Raji (cell line): ENCODE results near the gene KCTD16.

Source experiments
- POLR2A ChIP-seq: IDR thresholded peaks from 2 replicates; pipeline ENCODE4 v1.6.1; 2011; ENCODE audit warnings: low read depth, low read length, control low read depth; ENCODE audit not compliant: insufficient read depth

Gene KCTD16

DNA sequence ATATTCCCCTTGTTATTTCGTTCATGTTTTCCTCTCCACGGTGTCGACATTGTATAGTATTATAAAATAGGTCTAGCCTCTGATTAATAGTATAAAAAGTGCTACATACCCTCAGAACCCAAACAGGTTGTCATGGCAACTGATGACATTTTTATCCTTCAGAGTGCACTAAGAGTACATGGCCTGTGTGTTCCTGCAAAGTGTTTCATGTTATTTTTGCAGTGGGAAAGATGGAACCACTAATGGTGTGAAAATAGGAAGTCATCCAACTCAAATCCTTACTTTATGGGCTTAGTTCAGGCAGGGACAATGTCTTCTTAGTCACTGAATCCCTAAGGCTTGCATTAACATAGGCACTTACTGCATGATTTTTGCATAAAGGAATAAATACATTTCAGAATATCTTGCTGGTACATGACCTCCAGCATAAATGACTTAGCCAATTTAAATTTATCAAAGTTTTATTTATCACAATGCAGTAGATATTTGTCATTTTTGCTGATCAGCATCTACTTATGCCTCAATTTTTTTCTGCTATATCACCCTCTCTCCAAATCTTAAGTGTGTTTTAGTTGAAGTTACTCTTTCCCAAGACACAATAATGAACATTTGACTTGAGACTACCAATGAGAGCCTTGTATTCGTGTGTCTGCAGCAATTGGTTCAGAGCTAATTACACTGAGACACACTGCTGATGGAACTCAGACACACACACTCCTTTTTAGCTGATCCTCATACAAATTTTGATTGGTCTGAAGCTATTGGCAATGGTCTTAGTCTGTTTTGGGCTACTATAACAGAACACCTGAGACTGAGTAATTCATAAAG lies 243.7 kb downstream of the KCTD16 start:
- TF ChIP-seq POLR2A, result no peak

- TF ChIP-seq POLR2A, result no peak
Observed at GRCh38 chr5:144416196-144416595, 245.5 kb downstream of the KCTD16 start.

- TF ChIP-seq POLR2A, result no peak
Observed at GRCh38 chr5:144418719-144419118, 248.0 kb downstream of the KCTD16 start.

DNA sequence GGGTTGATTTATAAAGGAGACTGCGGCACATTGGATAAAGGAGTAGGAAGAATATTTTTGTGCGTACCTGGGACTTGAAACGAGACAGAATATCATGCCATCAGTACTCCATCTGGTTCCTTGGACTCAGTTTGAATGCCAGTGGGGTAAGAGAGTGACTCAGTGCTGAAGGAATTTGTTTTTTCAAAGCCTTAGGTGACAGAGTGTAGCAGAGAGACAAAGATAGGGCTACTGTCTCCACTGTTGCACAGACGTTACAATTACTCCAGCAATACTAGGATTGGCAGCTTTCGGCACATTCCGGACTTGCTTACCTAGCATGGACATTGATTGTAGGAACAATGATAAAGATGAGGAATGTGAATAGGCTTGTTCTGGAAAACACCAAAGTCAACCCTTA lies 250.7 kb downstream of the KCTD16 start:
- TF ChIP-seq POLR2A, result no peak

GRCh38 chr5:144422018-144422727 lies 251.5 kb downstream of the KCTD16 start:
- TF ChIP-seq POLR2A, result no peak

- no peak for TF ChIP-seq POLR2A
Observed at GRCh38 chr5:144427866-144428265, 257.2 kb downstream of the KCTD16 start.

GRCh38 chr5:144428326-144428725 lies 257.7 kb downstream of the KCTD16 start:
- no peak for TF ChIP-seq POLR2A

- no peak for TF ChIP-seq POLR2A
Observed at GRCh38 chr5:144429405-144429804, 258.7 kb downstream of the KCTD16 start.

GRCh38 chr5:144429905-144430304 lies 259.2 kb downstream of the KCTD16 start:
- TF ChIP-seq POLR2A, result no peak

GRCh38 chr5:144433140-144433822 lies 262.6 kb downstream of the KCTD16 start:
- TF ChIP-seq POLR2A, result no peak

GRCh38 chr5:144433893-144434292 lies 263.2 kb downstream of the KCTD16 start:
- TF ChIP-seq POLR2A, result no peak

GRCh38 chr5:144436007-144436406 lies 265.3 kb downstream of the KCTD16 start:
- no peak for TF ChIP-seq POLR2A

GRCh38 chr5:144438237-144438636 lies 267.6 kb downstream of the KCTD16 start:
- TF ChIP-seq POLR2A, result no peak

- no peak for TF ChIP-seq POLR2A
Observed at GRCh38 chr5:144448457-144448856, 277.8 kb downstream of the KCTD16 start.

DNA sequence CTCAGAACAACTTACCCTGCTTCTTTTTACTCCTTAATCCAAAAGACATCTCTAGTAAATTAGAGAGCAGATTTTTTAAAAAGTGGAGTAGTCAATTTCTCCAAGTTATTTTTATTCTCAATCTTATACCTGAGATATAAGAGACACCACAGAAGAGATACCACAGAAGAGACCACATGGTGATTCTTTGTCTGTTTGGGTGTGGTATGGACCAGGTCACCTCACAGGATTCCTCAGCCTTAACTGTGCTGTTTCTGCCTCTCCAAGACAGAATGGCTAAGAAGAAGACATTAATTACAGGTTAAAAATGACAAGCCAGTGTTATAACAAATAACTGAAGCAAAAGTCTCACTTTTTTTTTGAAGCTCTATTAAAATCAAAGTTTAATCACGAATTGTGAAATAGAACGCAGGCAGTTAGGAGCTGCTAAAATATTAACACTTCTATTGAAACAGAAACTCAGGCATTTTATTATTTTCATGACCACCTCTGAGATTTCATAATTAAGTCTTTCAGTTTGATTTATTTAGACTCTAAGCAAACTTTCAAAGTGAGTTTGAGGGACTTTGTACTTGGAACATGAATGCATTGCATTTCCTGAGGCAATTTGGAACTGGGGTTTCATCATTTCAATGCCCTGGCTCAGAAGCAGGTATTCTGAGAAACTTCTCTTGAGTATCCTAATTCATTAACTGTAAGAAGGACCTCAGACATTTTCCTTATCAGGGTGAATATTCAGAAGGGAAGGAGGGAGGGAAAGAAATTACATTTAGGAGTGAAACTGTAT lies 280.7 kb downstream of the KCTD16 start:
- no peak for TF ChIP-seq POLR2A

DNA sequence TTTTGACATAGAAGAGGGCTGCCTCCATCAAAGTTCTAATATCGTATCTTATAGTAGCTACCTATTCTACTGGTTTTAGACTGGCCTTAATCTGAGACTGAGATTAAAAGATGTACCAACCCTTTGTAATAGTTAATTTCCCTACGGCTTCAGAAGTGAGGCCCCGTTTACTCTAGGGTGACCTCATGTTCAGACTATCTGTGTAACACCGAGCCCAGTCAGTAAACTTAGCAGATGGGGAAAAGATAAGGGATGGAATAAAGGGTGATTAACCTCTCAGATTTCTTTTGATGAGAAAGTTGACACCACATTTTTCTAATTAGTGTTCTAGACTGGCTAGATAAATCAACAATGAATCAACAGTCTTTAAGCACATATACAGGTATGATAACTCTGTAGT lies 283.1 kb downstream of the KCTD16 start:
- no peak for TF ChIP-seq POLR2A

GRCh38 chr5:144457160-144457559 lies 286.5 kb downstream of the KCTD16 start:
- TF ChIP-seq POLR2A, result no peak
